ENCODE data around the gene NAA25. TPM values are rescaled to one million over a fixed set of nuclear protein-coding genes. Genes with fewer than 3 reads are reported as not detected.

Gene NAA25
- total and polyA plus RNA-seq, 9 of the 15 experiments (the other 6 are each of a cell fraction or from before 2014, with no cell fraction given) = 26.6 to 59.6 (median 48.9) TPM

DNA sequence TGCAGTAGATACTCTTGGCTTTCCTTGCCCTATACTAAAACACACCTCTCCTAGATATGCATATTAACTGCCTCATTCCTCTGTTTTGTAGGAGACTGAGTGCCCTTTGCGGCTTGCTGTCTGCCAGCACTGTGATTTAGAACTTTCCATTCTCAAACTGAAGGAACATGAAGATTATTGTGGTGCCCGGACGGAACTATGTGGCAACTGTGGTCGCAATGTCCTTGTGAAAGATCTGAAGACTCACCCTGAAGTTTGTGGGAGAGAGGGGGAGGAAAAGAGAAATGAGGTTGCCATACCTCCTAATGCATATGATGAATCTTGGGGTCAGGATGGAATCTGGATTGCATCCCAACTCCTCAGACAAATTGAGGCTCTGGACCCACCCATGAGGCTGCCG is 32.1 kb upstream of the NAA25 start:
- Histone ChIP-seq H3K27me3 (ENCODE audit: control insufficient read depth in 2 of 2, insufficient read depth in 2 of 2, low read length in 2 of 2) (no peaks in the 10 kb centered on the region), H3K36me3 (ENCODE audit: control insufficient read depth, insufficient read depth, low read length) (peaks cover 83% of the 10 kb centered on the region), H3K27ac (ENCODE audit: extremely low read depth, low read depth, low read length) (no peak overlapping the region), H3K9ac (ENCODE audit: insufficient read depth in 1 of 2, low read depth in 2 of 2, low read length in 2 of 2) (no peak overlapping the region), H3K9me1 (ENCODE audit: control insufficient read depth, insufficient read depth, low read length) (no peaks in the 10 kb centered on the region), H3K79me2 (ENCODE audit: control insufficient read depth, insufficient read depth, low read length) (no peaks in the 10 kb centered on the region), H3K9me3 (replicated peaks; ENCODE audit: control insufficient read depth, insufficient read depth, low read depth, low read length) (no peaks in the 10 kb centered on the region), H2AFZ (ENCODE audit: low read depth, low read length) (no peak overlapping the region), H3K4me1 (replicated peaks in 1 of 2; ENCODE audit: control insufficient read depth in 2 of 2, insufficient read depth in 2 of 2, low read length in 2 of 2) (no peaks in the 10 kb centered on the region; a peak in 1 of 5 replicates), H4K20me1 (replicated peaks; ENCODE audit: control insufficient read depth, insufficient read depth, low read length) (no peaks in the 10 kb centered on the region), H3K4me2 (ENCODE audit: insufficient read depth, low read length) (no peak overlapping the region), H3K4me3 (no peak overlapping the region)
- TF ChIP-seq, protein P1, sequence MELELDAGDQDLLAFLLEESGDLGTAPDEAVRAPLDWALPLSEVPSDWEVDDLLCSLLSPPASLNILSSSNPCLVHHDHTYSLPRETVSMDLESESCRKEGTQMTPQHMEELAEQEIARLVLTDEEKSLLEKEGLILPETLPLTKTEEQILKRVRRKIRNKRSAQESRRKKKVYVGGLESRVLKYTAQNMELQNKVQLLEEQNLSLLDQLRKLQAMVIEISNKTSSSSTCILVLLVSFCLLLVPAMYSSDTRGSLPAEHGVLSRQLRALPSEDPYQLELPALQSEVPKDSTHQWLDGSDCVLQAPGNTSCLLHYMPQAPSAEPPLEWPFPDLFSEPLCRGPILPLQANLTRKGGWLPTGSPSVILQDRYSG (tag; conservative IDR thresholded peaks at IDR 0.05; ENCODE audit: low read depth) = no peak
- no peak for TF ChIP-seq MYNN (IDR thresholded peaks at IDR 0.05)
- TF ChIP-seq MYNN (CRISPR knock-in tag; IDR thresholded peaks at IDR 0.05) = no peak
- TF ChIP-seq LCOR (CRISPR knock-in tag; IDR thresholded peaks at IDR 0.05) = no peak
- TF ChIP-seq ZNF764 (CRISPR knock-in tag; IDR thresholded peaks at IDR 0.05; ENCODE audit: low read depth) = no peak
- no peak for TF ChIP-seq SAFB2 (IDR thresholded peaks at IDR 0.05; ENCODE audit: borderline replicate concordance, low read depth, low read length, severe bottlenecking)
- TF ChIP-seq, protein P2, sequence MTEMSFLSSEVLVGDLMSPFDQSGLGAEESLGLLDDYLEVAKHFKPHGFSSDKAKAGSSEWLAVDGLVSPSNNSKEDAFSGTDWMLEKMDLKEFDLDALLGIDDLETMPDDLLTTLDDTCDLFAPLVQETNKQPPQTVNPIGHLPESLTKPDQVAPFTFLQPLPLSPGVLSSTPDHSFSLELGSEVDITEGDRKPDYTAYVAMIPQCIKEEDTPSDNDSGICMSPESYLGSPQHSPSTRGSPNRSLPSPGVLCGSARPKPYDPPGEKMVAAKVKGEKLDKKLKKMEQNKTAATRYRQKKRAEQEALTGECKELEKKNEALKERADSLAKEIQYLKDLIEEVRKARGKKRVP (CRISPR knock-in tag; IDR thresholded peaks at IDR 0.05) = no peak
- TF ChIP-seq ZNF354B (CRISPR knock-in tag; IDR thresholded peaks at IDR 0.05) = no peak
- TF ChIP-seq, protein P3, sequence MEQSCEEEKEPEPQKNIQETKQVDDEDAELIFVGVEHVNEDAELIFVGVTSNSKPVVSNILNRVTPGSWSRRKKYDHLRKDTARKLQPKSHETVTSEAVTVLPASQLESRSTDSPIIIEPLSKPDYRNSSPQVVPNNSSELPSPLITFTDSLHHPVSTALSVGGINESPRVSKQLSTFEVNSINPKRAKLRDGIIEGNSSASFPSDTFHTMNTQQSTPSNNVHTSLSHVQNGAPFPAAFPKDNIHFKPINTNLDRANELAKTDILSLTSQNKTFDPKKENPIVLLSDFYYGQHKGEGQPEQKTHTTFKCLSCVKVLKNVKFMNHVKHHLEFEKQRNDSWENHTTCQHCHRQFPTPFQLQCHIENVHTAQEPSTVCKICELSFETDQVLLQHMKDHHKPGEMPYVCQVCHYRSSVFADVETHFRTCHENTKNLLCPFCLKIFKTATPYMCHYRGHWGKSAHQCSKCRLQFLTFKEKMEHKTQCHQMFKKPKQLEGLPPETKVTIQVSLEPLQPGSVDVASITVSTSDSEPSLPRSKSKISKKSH (CRISPR knock-in tag; IDR thresholded peaks at IDR 0.05) = no peak
- TF ChIP-seq KLF13 (tag; IDR thresholded peaks at IDR 0.05; ENCODE audit: borderline replicate concordance, low read depth) = no peak
- no peak for TF ChIP-seq TAL1 (IDR thresholded peaks at IDR 0.05)
- no peak for TF ChIP-seq RFX5 (IDR thresholded peaks at IDR 0.05; ENCODE audit: low read depth, low read length)
- TF ChIP-seq ZC3H8 (IDR thresholded peaks at IDR 0.05) = no peak
- TF ChIP-seq PYGO2 (tag; IDR thresholded peaks at IDR 0.05) = no peak
- ChIA-PET POLR2A (interaction anchor here (1.6 to 2.4 kb wide), 2 partner anchors 10 to 15 kb away, joined by 5 to 7 read pairs; partner anchors contain the start of gene TRAFD1), CTCF (ENCODE audit: low intra/inter-chr PET ratio) (no interaction called here)
- ATAC-seq (no peak), DNase-seq (ENCODE audit: extremely low read depth in 1 of 4, low spot score in 3 of 4) (no peak), FAIRE-seq (no peak)
- in situ Hi-C loops (cut with MboI) (no loop called here), intact Hi-C loops (cut with micrococcal nuclease) (no loop called here)
- 96% methylated on average over 5 of the region's 5 CpGs for WGBS (ENCODE audit: insufficient coverage, low coverage, missing lambda C conversion rate)
- BruUV-seq (replicated peaks) = TSS peak; percentile 28
